HCT116 (cell line): Measurements from ENCODE around the gene NPDC1. TPM values are rescaled to one million over a fixed set of nuclear protein-coding genes. Genes with fewer than 3 reads are reported as not detected.

Experiments
- ATAC-seq: fragments of 200-7000 bp; cut with Tn5 transposase; 2 replicates; pipeline ENCODE4 v1.9.1; 2020; ENCODE audit warnings: mild to moderate bottlenecking, moderate library complexity
- BruUV-seq: library from RNA; stranded (reverse); fragments of 400-500 nt; replicated peaks from 2 replicates; lab custom pipeline; 2021; lab: Mats Ljungman, UMichigan
- CTCF ChIA-PET: fragments of 300-600 bp; sonication (Branson Sonifier 250); formaldehyde crosslinking; loops from one replicate; lab custom pipeline; 2021; ENCODE audit warnings: antibody characterized with exemption; lab: Charles Lee
- POLR2A ChIA-PET: fragments of 300-600, 350-600 bp; sonication (Branson Sonifier 250); formaldehyde crosslinking; loops from one replicate; lab custom pipeline; 2021; ENCODE audit warnings: antibody characterized with exemption; lab: Charles Lee
- RAD21 ChIA-PET, 2 experiments: fragments of 300-600 bp; sonication (Branson Sonifier 250); formaldehyde crosslinking; loops; one replicate each; lab custom pipeline; 2023; ENCODE audit warnings: low total read pairs in 2 of 2; ENCODE audit not compliant: uncharacterized antibody in 2 of 2, unreplicated experiment in 2 of 2, low non-redundant PET in 1 of 2; lab: Charles Lee
- DNase-seq: peaks from one replicate; pipeline ENCODE4 v3.0.0-alpha.2; 2010; ENCODE audit warnings: low read depth, low spot score
- H2AFZ ChIP-seq: fragments of 200-600 bp; shearing (Covaris generic), sonication (generic); 2 replicates; pipeline ENCODE4 v1.6.1; 2017; ENCODE audit warnings: low read depth, mixed run types, mixed read lengths, antibody characterized with exemption, low read length; ENCODE audit not compliant: poor library complexity, severe bottlenecking
- H3K27ac ChIP-seq: 2 replicates; pipeline ENCODE4 v1.5.1; 2012; ENCODE audit warnings: low read depth, low read length
- H3K27me3 ChIP-seq: fragments of 200-600 bp; sonication (generic); 2 replicates; pipeline ENCODE4 v1.6.1; 2016; ENCODE audit warnings: mixed run types, low read length, mixed read lengths; ENCODE audit not compliant: insufficient read depth
- H3K36me3 ChIP-seq, 2 experiments: fragments of 200-500 bp in 1 of 2; fragments of 200-600 bp in 1 of 2; sonication (Bioruptor generic) in 1 of 2; sonication (generic) in 1 of 2; 2 replicates each; pipeline versions ENCODE4 v1.5.1 to v1.6.1; 2014 to 2016; ENCODE audit warnings: low read length in 2 of 2, inconsistent platforms in 1 of 2, mixed read lengths in 1 of 2, mixed run types in 1 of 2; ENCODE audit not compliant: insufficient read depth in 2 of 2, control insufficient read depth in 1 of 2
- H3K4me1 ChIP-seq, 2 experiments: fragments of 200-600 bp in 1 of 2; sonication (generic) in 1 of 2; 2 replicates each; pipeline versions ENCODE4 v1.5.1 to v1.6.1; 2012 to 2017; ENCODE audit warnings: low read length in 2 of 2, inconsistent platforms in 1 of 2, mild to moderate bottlenecking in 1 of 2, mixed read lengths in 1 of 2, mixed run types in 1 of 2, moderate library complexity in 1 of 2; ENCODE audit not compliant: insufficient read depth in 2 of 2, control insufficient read depth in 1 of 2
- H3K4me2 ChIP-seq: fragments of 200-600 bp; sonication (generic); 2 replicates; pipeline ENCODE4 v1.6.1; 2017; ENCODE audit warnings: mixed run types, low read length, mixed read lengths
- H3K4me3 ChIP-seq, 2 experiments: fragments of 200-600 bp in 1 of 2; sonication (generic) in 1 of 2; replicated peaks in 1 of 2; 2 replicates each; pipeline ENCODE4 v1.5.1; 2011 to 2016; ENCODE audit warnings: low read length in 2 of 2, control low read depth in 1 of 2, low read depth in 1 of 2, mild to moderate bottlenecking in 1 of 2, mixed read lengths in 1 of 2, mixed run types in 1 of 2
- H3K79me2 ChIP-seq: fragments of 200-600 bp; sonication (generic); 2 replicates; pipeline ENCODE4 v1.6.1; 2017; ENCODE audit warnings: mild to moderate bottlenecking, mixed run types, low read length, moderate library complexity, mixed read lengths; ENCODE audit not compliant: insufficient read depth
- H3K9ac ChIP-seq: fragments of 200-600 bp; sonication (generic); 2 replicates; pipeline ENCODE4 v1.6.1; 2016; ENCODE audit warnings: low read length, mixed read lengths
- H3K9me2 ChIP-seq: fragments of 200-600 bp; sonication (generic), shearing (Covaris generic); 2 replicates; pipeline ENCODE4 v1.6.1; 2017; ENCODE audit warnings: mixed run types, mild to moderate bottlenecking, moderate library complexity; ENCODE audit not compliant: insufficient read depth
- H3K9me3 ChIP-seq, 2 experiments: fragments of 200-500 bp in 1 of 2; fragments of 200-600 bp in 1 of 2; sonication (Bioruptor generic) in 1 of 2; sonication (generic) in 1 of 2; 2 replicates each; pipeline ENCODE4 v1.6.1; 2014 to 2017; ENCODE audit warnings: low read length in 2 of 2, mixed read lengths in 2 of 2, inconsistent platforms in 1 of 2, low read depth in 1 of 2, mild to moderate bottlenecking in 1 of 2, mixed run types in 1 of 2, moderate library complexity in 1 of 2; ENCODE audit not compliant: control insufficient read depth in 1 of 2, insufficient read depth in 1 of 2
- H4K20me1 ChIP-seq: fragments of 200-600 bp; sonication (generic), shearing (Covaris generic); 2 replicates; pipeline ENCODE4 v1.6.1; 2017; ENCODE audit warnings: mixed run types, mild to moderate bottlenecking, moderate library complexity; ENCODE audit not compliant: insufficient read depth
- CBX3 ChIP-seq: IDR thresholded peaks from 2 replicates; pipeline ENCODE4 v1.6.1; 2012; ENCODE audit warnings: low read depth
- EZH2 ChIP-seq: fragments of 200-600 bp; sonication (generic); IDR thresholded peaks from 2 replicates; pipeline ENCODE4 v1.6.1; 2017; ENCODE audit warnings: antibody characterized with exemption, mixed run types
- EZH2phosphoT487 ChIP-seq: fragments of 200-600 bp; IDR thresholded peaks from 2 replicates; pipeline ENCODE4 v1.6.1; 2018; ENCODE audit warnings: antibody characterized with exemption, borderline replicate concordance
- POLR2A ChIP-seq: IDR thresholded peaks from 2 replicates; pipeline ENCODE4 v1.7.0; 2011; ENCODE audit warnings: borderline replicate concordance; ENCODE audit not compliant: insufficient read depth, insufficient read length; ENCODE audit errors: extremely low read depth
- POLR2AphosphoS5 ChIP-seq: IDR thresholded peaks from 2 replicates; pipeline ENCODE4 v1.6.1; 2011; ENCODE audit warnings: mild to moderate bottlenecking, low read depth, low read length, moderate library complexity
- SP1 ChIP-seq: IDR thresholded peaks from 2 replicates; pipeline ENCODE4 v1.6.1; 2012; ENCODE audit warnings: low read depth
- TCF7L2 ChIP-seq: IDR thresholded peaks from 2 replicates; pipeline ENCODE4 v1.7.0; 2011; ENCODE audit warnings: borderline replicate concordance, inconsistent platforms; ENCODE audit not compliant: insufficient read depth, insufficient read length; ENCODE audit errors: extremely low read depth
- ZBTB33 ChIP-seq: IDR thresholded peaks from 2 replicates; pipeline ENCODE4 v1.6.1; 2011; ENCODE audit warnings: mild to moderate bottlenecking, low read length, moderate library complexity; ENCODE audit not compliant: insufficient replicate concordance; ENCODE audit errors: extremely low read depth
- intact Hi-C: fragments of 100-400 bp; cut with micrococcal nuclease; formaldehyde crosslinking; loops from 2 replicates; pipeline ENCODE4 v1.10.0; 2022
- total RNA-seq: library from RNA; stranded (reverse); gene quantifications from one replicate; pipeline ENCODE4 v1.2.1, GENCODE V29; 2021; ENCODE audit not compliant: unreplicated experiment
- TF ChIP-seq, protein P1 (sequence below), 3 experiments: fragments of 200-600 bp in 1 of 3; sonication (generic) in 1 of 3; IDR thresholded peaks in 2 of 3; conservative IDR thresholded peaks in 1 of 3; 2 replicates each; pipeline ENCODE4 v1.5.1; 2012 to 2017; ENCODE audit warnings: low read depth in 2 of 3, low read length in 2 of 3, antibody characterized with exemption in 1 of 3, borderline replicate concordance in 1 of 3, control low read depth in 1 of 3, mild to moderate bottlenecking in 1 of 3, mixed read lengths in 1 of 3, mixed run types in 1 of 3, moderate library complexity in 1 of 3; ENCODE audit not compliant: insufficient read depth in 1 of 3

NPDC1 gene
- total RNA-seq, 1 experiment from 2014 or later = 98.8 TPM

GRCh38 chr9:137052293-137052692 lies 6.3 kb upstream of the NPDC1 start:
- Histone ChIP-seq H3K4me1 (peaks cover 17 to 34% of the 10 kb centered on the region in 2 experiments), H3K36me3 (no peaks in the 10 kb centered on the region), H3K27ac (no peak overlapping the region), H4K20me1 (no peaks in the 10 kb centered on the region), H3K4me3 (no peak overlapping the region; a peak in 1 of 4 replicates), H2AFZ (no peak overlapping the region), H3K79me2 (no peaks in the 10 kb centered on the region), H3K9ac (no peak overlapping the region), H3K4me2 (peak overlapping the region; percentile 95), H3K9me3 (no peaks in the 10 kb centered on the region), H3K9me2 (no peaks in the 10 kb centered on the region), H3K27me3 (no peaks in the 10 kb centered on the region)
- POLR2A ChIA-PET = interaction anchor here (0.8 kb wide), 1 partner anchor 15 kb away, joined by 3 read pairs; no protein-coding TSS in a partner anchor
- CTCF ChIA-PET = interaction anchor here (0.8 to 4.3 kb wide), 6 partner anchors 12 to 184 kb away, joined by 3 to 22 read pairs (median 4); no protein-coding TSS in a partner anchor
- RAD21 ChIA-PET = no interaction called here
- DNase-seq (no peak), ATAC-seq (no peak)
- no TSS peak for BruUV-seq
- TF ChIP-seq EZH2phosphoT487 = no peak
- TF ChIP-seq TCF7L2 = no peak
- no peak for TF ChIP-seq EZH2
- TF ChIP-seq CBX3 = no peak
- TF ChIP-seq, protein P1, sequence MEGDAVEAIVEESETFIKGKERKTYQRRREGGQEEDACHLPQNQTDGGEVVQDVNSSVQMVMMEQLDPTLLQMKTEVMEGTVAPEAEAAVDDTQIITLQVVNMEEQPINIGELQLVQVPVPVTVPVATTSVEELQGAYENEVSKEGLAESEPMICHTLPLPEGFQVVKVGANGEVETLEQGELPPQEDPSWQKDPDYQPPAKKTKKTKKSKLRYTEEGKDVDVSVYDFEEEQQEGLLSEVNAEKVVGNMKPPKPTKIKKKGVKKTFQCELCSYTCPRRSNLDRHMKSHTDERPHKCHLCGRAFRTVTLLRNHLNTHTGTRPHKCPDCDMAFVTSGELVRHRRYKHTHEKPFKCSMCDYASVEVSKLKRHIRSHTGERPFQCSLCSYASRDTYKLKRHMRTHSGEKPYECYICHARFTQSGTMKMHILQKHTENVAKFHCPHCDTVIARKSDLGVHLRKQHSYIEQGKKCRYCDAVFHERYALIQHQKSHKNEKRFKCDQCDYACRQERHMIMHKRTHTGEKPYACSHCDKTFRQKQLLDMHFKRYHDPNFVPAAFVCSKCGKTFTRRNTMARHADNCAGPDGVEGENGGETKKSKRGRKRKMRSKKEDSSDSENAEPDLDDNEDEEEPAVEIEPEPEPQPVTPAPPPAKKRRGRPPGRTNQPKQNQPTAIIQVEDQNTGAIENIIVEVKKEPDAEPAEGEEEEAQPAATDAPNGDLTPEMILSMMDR (IDR thresholded peaks at IDR 0.05 in 2 of 3, conservative IDR thresholded peaks at IDR 0.05 in 1 of 3; ENCODE audit: borderline replicate concordance in 1 of 3, insufficient read depth in 1 of 3, low read depth in 2 of 3, low read length in 2 of 3) = no peak
- no peak for TF ChIP-seq POLR2AphosphoS5
- TF ChIP-seq SP1 = no peak
- TF ChIP-seq POLR2A = no peak
- no peak for TF ChIP-seq ZBTB33
- intact Hi-C loops = no loop called here
